Epithelial cell of proximal tubule (primary cell): Measurements from ENCODE around the gene RERE. TPM values are rescaled to one million over a fixed set of nuclear protein-coding genes. Genes with fewer than 3 reads are reported as not detected.
A peak's percentile ranks its signal among the peaks of the same experiment; 100 is the strongest.

ENCODE experiments used
- DNase-seq: peaks from one replicate; pipeline ENCODE4 v3.0.0-alpha.2; 2011; ENCODE audit warnings: low read depth
- H3K4me3 ChIP-seq: 2 replicates; pipeline ENCODE4 v1.5.1; 2011; ENCODE audit warnings: low read depth, mild to moderate bottlenecking, low read length
- CTCF ChIP-seq: conservative IDR thresholded peaks from 2 replicates; pipeline ENCODE4 v1.5.1; 2012; ENCODE audit warnings: low read depth, mild to moderate bottlenecking, low read length
- total RNA-seq: library from RNA; depleted of rRNA; stranded (reverse); fragments of >200 nt; gene quantifications from 2 replicates; pipeline ENCODE4 v1.2.3, GENCODE V29; 2015

The RERE gene
- total RNA-seq, 1 donor from 2014 or later, result 18.0 TPM

- TF ChIP-seq CTCF, result no peak
- no peak for DNase-seq
- H3K4me3 ChIP-seq, result no peak overlapping the region
Measured at GRCh38 chr1:8720347-8720746, 97.1 kb downstream of the RERE start.

GRCh38 chr1:8718850-8719361 lies 98.5 kb downstream of the RERE start:
- H3K4me3 ChIP-seq, result no peak overlapping the region
- peak; percentile 41 for TF ChIP-seq CTCF
- DNase-seq, result no peak

GRCh38 chr1:8717148-8717547 lies 100.3 kb downstream of the RERE start:
- no peak for TF ChIP-seq CTCF

DNA sequence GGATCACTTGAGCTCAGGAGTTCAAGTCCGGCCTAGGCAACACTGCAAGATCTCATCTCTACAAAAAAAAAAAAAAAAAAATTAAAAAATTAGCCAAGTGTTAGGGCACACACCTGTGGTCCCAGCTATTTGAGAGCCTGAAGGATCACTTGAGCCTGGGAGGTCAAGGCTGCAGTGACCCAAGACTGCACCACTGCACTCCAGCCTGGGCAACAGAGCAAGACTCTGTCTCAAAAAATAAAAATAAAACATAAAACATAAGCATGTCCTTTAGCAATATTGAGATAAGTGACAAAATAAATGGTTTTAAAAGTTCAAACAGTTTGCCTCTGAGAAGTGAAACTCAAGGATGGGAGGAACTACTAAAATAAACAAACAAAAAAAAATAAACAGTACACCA lies 101.2 kb downstream of the RERE start:
- TF ChIP-seq CTCF, result no peak
- no peak for DNase-seq
- no peak overlapping the region for H3K4me3 ChIP-seq

More at GRCh38 chr1:8717148-8717547, 100.3 kb downstream of the RERE start:
- no peak for DNase-seq
- no peak overlapping the region for H3K4me3 ChIP-seq

GRCh38 chr1:8714173-8714572 lies 103.3 kb downstream of the RERE start:
- DNase-seq, result no peak
- TF ChIP-seq CTCF, result no peak
- H3K4me3 ChIP-seq, result no peak overlapping the region

GRCh38 chr1:8712413-8713231 lies 104.8 kb downstream of the RERE start:
- TF ChIP-seq CTCF, result no peak
- DNase-seq, result no peak
- H3K4me3 ChIP-seq, result peak overlapping the region; percentile 26

GRCh38 chr1:8711873-8712412 lies 105.5 kb downstream of the RERE start:
- no peak for TF ChIP-seq CTCF
- H3K4me3 ChIP-seq, result peak overlapping the region; percentile 26

More at GRCh38 chr1:8711873-8712412, 105.5 kb downstream of the RERE start:
- no peak for DNase-seq
